Vagina (tissue), 2 donors: Measurements from ENCODE around the gene KCNA10. TPM values are rescaled to one million over a fixed set of nuclear protein-coding genes. Genes with fewer than 3 reads are reported as not detected.

Source experiments
- DNase-seq, 2 donors: peaks; one replicate each; pipeline ENCODE4 v3.0.0-alpha.2; 2017; ENCODE audit errors: extremely low spot score in 2 of 2
- H3K27ac ChIP-seq: fragments of 200-600 bp; sonication (generic); one replicate; pipeline ENCODE4 v1.5.1; 2019
- H3K27me3 ChIP-seq: fragments of 200-600 bp; sonication (generic); one replicate; pipeline ENCODE4 v1.5.1; 2019
- H3K36me3 ChIP-seq, 2 donors: fragments of 200-600 bp; sonication (generic); one replicate each; pipeline ENCODE4 v1.5.1; 2017 to 2019
- H3K4me1 ChIP-seq: fragments of 200-600 bp; sonication (generic); one replicate; pipeline ENCODE4 v1.5.1; 2019
- H3K4me3 ChIP-seq, 2 donors: fragments of 200-600 bp; sonication (generic); 1 replicate in 1 of 2; 2 replicates in 1 of 2; pipeline ENCODE4 v1.5.1; 2016 to 2019
- H3K9me3 ChIP-seq: fragments of 200-600 bp; sonication (generic); one replicate; pipeline ENCODE4 v1.5.1; 2019
- CTCF ChIP-seq, 3 experiments: fragments of 450-650 bp in 2 of 3; fragments of 200-600 bp in 1 of 3; sonication (generic) in 1 of 3; IDR thresholded peaks; one replicate each; pipeline ENCODE4 v1.5.1; 2017 to 2019; ENCODE audit warnings: antibody characterized with exemption in 3 of 3, mild to moderate bottlenecking in 2 of 3, moderate library complexity in 2 of 3
- POLR2A ChIP-seq, 2 donors: fragments of 450-650 bp; IDR thresholded peaks; one replicate each; pipeline ENCODE4 v1.6.1; 2017; ENCODE audit warnings: antibody characterized with exemption in 2 of 2, mild to moderate bottlenecking in 2 of 2, moderate library complexity in 2 of 2
- POLR2AphosphoS5 ChIP-seq, 2 donors: sonication (generic); formaldehyde crosslinking; IDR thresholded peaks; one replicate each; pipeline ENCODE4 v1.9.0; 2017; ENCODE audit warnings: antibody characterized with exemption in 2 of 2, mild to moderate bottlenecking in 2 of 2, low read depth in 1 of 2; ENCODE audit not compliant: insufficient read depth in 1 of 2
- intact Hi-C: fragments of 100-400 bp; cut with DNase I; formaldehyde crosslinking; loops from one replicate; pipeline ENCODE4 v1.15.1; 2023
- total RNA-seq: library from RNA; depleted of rRNA; stranded (reverse); fragments of >200 nt; gene quantifications from one replicate; pipeline ENCODE4 v1.2.3, GENCODE V29; 2016

Gene KCNA10
- total RNA-seq, 1 donor from 2014 or later: not detected

GRCh38 chr1:110526201-110526780, 7.3 kb upstream of the KCNA10 start:
- DNase-seq: no peak
- Histone ChIP-seq H3K27me3 (no peaks in the 10 kb centered on the region), H3K27ac (no peak overlapping the region), H3K9me3 (no peaks in the 10 kb centered on the region), H3K36me3 (no peaks in the 10 kb centered on the region), H3K4me1 (no peaks in the 10 kb centered on the region), H3K4me3 (no peak overlapping the region)
- intact Hi-C loops: no loop called here
- TF ChIP-seq POLR2A (IDR thresholded peaks at IDR 0.05) (no peak), CTCF (IDR thresholded peaks at IDR 0.05) (no peak), POLR2AphosphoS5 (IDR thresholded peaks at IDR 0.05; ENCODE audit: insufficient read depth in 1 of 2, low read depth in 1 of 2) (no peak)

- intact Hi-C loops: no loop called here
- TF ChIP-seq CTCF (IDR thresholded peaks at IDR 0.05) (no peak), POLR2A (IDR thresholded peaks at IDR 0.05) (no peak), POLR2AphosphoS5 (IDR thresholded peaks at IDR 0.05; ENCODE audit: insufficient read depth in 1 of 2, low read depth in 1 of 2) (no peak)
- H3K9me3 ChIP-seq: no peaks in the 10 kb centered on the region
- H3K27ac ChIP-seq: no peak overlapping the region
- no peak overlapping the region for H3K4me3 ChIP-seq
- no peak for DNase-seq
- H3K27me3 ChIP-seq: no peaks in the 10 kb centered on the region
- H3K4me1 ChIP-seq: no peaks in the 10 kb centered on the region
- H3K36me3 ChIP-seq: no peaks in the 10 kb centered on the region
These were observed 6.2 kb upstream of the KCNA10 start for GRCh38 chr1:110525249-110525595.

- Histone ChIP-seq H3K36me3 (no peaks in the 10 kb centered on the region), H3K27ac (no peak overlapping the region), H3K9me3 (no peaks in the 10 kb centered on the region), H3K4me1 (no peaks in the 10 kb centered on the region), H3K4me3 (no peak overlapping the region), H3K27me3 (no peaks in the 10 kb centered on the region)
- DNase-seq: no peak
- peak in 2 of 3 experiments; percentile 18 to 25 for TF ChIP-seq CTCF (IDR thresholded peaks at IDR 0.05)
- no peak for TF ChIP-seq POLR2AphosphoS5 (IDR thresholded peaks at IDR 0.05; ENCODE audit: insufficient read depth in 1 of 2, low read depth in 1 of 2)
- intact Hi-C loops: no loop called here
These were observed 5.6 kb upstream of the KCNA10 start for GRCh38 chr1:110524311-110525248.

DNA sequence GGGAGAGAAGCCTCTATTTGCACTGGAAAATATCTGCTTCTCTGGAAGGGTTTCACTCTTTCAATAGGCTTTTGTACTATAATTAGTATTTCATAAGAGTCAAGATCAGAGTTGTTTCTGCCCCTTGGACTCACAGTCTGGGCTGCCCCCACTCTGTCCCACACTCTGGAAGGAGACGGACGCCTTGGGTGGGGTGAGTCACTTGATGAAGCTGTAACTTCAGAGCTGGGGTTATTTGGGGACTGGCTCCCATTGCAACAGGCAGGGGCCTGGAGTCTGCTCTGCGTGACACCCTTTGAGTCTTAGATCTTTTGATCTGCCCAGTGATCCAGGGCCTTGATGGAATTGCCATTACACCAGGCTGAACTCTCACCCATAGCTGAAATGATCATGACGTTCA, 4.0 kb upstream of the KCNA10 start:
- no peaks in the 10 kb centered on the region for H3K4me1 ChIP-seq
- no peak for TF ChIP-seq CTCF (IDR thresholded peaks at IDR 0.05)
- TF ChIP-seq POLR2A (IDR thresholded peaks at IDR 0.05): no peak
- TF ChIP-seq POLR2AphosphoS5 (IDR thresholded peaks at IDR 0.05; ENCODE audit: insufficient read depth in 1 of 2, low read depth in 1 of 2): no peak
- H3K27ac ChIP-seq: no peak overlapping the region
- no peak overlapping the region for H3K4me3 ChIP-seq
- intact Hi-C loops: no loop called here
- no peaks in the 10 kb centered on the region for H3K9me3 ChIP-seq
- H3K27me3 ChIP-seq: no peaks in the 10 kb centered on the region
- no peak for DNase-seq
- H3K36me3 ChIP-seq: no peaks in the 10 kb centered on the region

DNA sequence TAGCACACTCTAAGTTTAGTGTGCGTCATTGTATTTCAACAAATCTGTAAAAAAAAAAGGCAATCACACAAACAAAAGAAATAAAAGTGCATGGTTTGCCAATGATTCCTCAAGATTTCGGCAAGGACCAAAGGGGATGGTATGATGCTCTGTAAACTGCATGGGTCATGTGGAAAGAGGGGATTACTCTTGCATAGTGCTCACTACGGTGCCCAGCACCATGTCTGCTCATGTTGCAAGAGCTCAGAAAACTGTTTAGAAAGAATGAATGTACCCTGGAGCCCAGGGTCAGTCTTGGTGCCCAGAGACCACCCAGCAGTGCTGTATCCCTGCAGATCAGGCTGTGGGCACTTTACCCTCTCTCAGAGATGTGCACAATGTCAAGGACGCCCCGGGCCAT, 3.6 kb upstream of the KCNA10 start:
- H3K27me3 ChIP-seq: no peaks in the 10 kb centered on the region
- H3K36me3 ChIP-seq: no peaks in the 10 kb centered on the region
- intact Hi-C loops: no loop called here
- DNase-seq: no peak
- H3K27ac ChIP-seq: no peak overlapping the region
- no peaks in the 10 kb centered on the region for H3K4me1 ChIP-seq
- H3K9me3 ChIP-seq: no peaks in the 10 kb centered on the region
- no peak overlapping the region for H3K4me3 ChIP-seq
- no peak for TF ChIP-seq POLR2AphosphoS5 (IDR thresholded peaks at IDR 0.05; ENCODE audit: insufficient read depth in 1 of 2, low read depth in 1 of 2)
- TF ChIP-seq CTCF (IDR thresholded peaks at IDR 0.05): no peak
- TF ChIP-seq POLR2A (IDR thresholded peaks at IDR 0.05): no peak
